ENCODE results near the gene GALNT18. TPM values are rescaled to one million over a fixed set of nuclear protein-coding genes. Genes with fewer than 3 reads are reported as not detected.
A peak's percentile ranks its signal among the peaks of the same experiment; 100 is the strongest.

Gene GALNT18
- total and polyA plus RNA-seq, 4 donors = 17.7 to 109 (median 63.7) TPM

GRCh38 chr11:11348303-11348702 is 273.5 kb downstream of the GALNT18 start:
- no peaks in the 10 kb centered on the region for H3K9me3 ChIP-seq (ENCODE audit: control insufficient read depth in 4 of 4, insufficient read depth in 3 of 4, low read length in 3 of 4)
- H3K36me3 ChIP-seq (ENCODE audit: control insufficient read depth in 4 of 4, insufficient read depth in 4 of 4, low read length in 4 of 4) = no peaks in the 10 kb centered on the region
- no peak for TF ChIP-seq CTCF (IDR thresholded peaks at IDR 0.05; ENCODE audit: control extremely low read depth, extremely low read depth)
- H3K9ac ChIP-seq (ENCODE audit: insufficient read depth in 1 of 2, low read length in 2 of 2) = no peak overlapping the region
- H3K27ac ChIP-seq (ENCODE audit: low read depth in 1 of 2, low read length in 1 of 2) = no peak overlapping the region
- ATAC-seq (ENCODE audit: insufficient read depth, low FRiP score) = no peak
- 87 to 91% methylated on average over 5 of the region's 5 CpGs for WGBS, 2 donors
- H3K4me1 ChIP-seq (ENCODE audit: control insufficient read depth in 5 of 5, insufficient read depth in 5 of 5, low read length in 5 of 5) = peaks cover 5 to 39% (median 20%) of the 10 kb centered on the region in 5 donors
- no peaks in the 10 kb centered on the region for H3K27me3 ChIP-seq (ENCODE audit: control insufficient read depth in 3 of 3, insufficient read depth in 3 of 3, low read length in 2 of 3)
- DNase-seq = no peak
- no peak overlapping the region for H3K4me3 ChIP-seq

GRCh38 chr11:11347592-11347991 is 274.2 kb downstream of the GALNT18 start:
- no peak for ATAC-seq (ENCODE audit: insufficient read depth, low FRiP score)
- 54 to 74% methylated on average over 7 of the region's 7 CpGs for WGBS, 2 donors
- Histone ChIP-seq H3K27ac (ENCODE audit: low read depth in 1 of 2, low read length in 1 of 2) (no peak overlapping the region), H3K9me3 (ENCODE audit: control insufficient read depth in 4 of 4, insufficient read depth in 3 of 4, low read length in 3 of 4) (no peaks in the 10 kb centered on the region), H3K4me1 (ENCODE audit: control insufficient read depth in 5 of 5, insufficient read depth in 5 of 5, low read length in 5 of 5) (peaks cover 5 to 39% (median 20%) of the 10 kb centered on the region in 5 donors), H3K36me3 (ENCODE audit: control insufficient read depth in 4 of 4, insufficient read depth in 4 of 4, low read length in 4 of 4) (no peaks in the 10 kb centered on the region), H3K27me3 (ENCODE audit: control insufficient read depth in 3 of 3, insufficient read depth in 3 of 3, low read length in 2 of 3) (no peaks in the 10 kb centered on the region), H3K4me3 (no peak overlapping the region), H3K9ac (ENCODE audit: insufficient read depth in 1 of 2, low read length in 2 of 2) (no peak overlapping the region)
- TF ChIP-seq CTCF (IDR thresholded peaks at IDR 0.05; ENCODE audit: control extremely low read depth, extremely low read depth) = no peak
- DNase-seq = peak; percentile 52 to 88 (median 81)

- no peak overlapping the region for H3K9ac ChIP-seq (ENCODE audit: insufficient read depth in 1 of 2, low read length in 2 of 2)
- ATAC-seq (ENCODE audit: insufficient read depth, low FRiP score) = no peak
- DNase-seq = no peak
- WGBS, 2 donors = 78 to 85% methylated on average over 4 of the region's 4 CpGs
- no peak overlapping the region for H3K27ac ChIP-seq (ENCODE audit: low read depth in 1 of 2, low read length in 1 of 2)
- TF ChIP-seq CTCF (IDR thresholded peaks at IDR 0.05; ENCODE audit: control extremely low read depth, extremely low read depth) = no peak
- H3K36me3 ChIP-seq (ENCODE audit: control insufficient read depth in 4 of 4, insufficient read depth in 4 of 4, low read length in 4 of 4) = no peaks in the 10 kb centered on the region
- no peaks in the 10 kb centered on the region for H3K9me3 ChIP-seq (ENCODE audit: control insufficient read depth in 4 of 4, insufficient read depth in 3 of 4, low read length in 3 of 4)
- H3K27me3 ChIP-seq (ENCODE audit: control insufficient read depth in 3 of 3, insufficient read depth in 3 of 3, low read length in 2 of 3) = no peaks in the 10 kb centered on the region
- no peak overlapping the region for H3K4me3 ChIP-seq
- peaks cover 5 to 39% (median 20%) of the 10 kb centered on the region in 5 donors for H3K4me1 ChIP-seq (ENCODE audit: control insufficient read depth in 5 of 5, insufficient read depth in 5 of 5, low read length in 5 of 5)
Measured at GRCh38 chr11:11346303-11346702, 275.5 kb downstream of the GALNT18 start.

GRCh38 chr11:11345099-11345498 is 276.7 kb downstream of the GALNT18 start:
- WGBS, 2 donors = 65 to 81% methylated on average over 1 of the region's 1 CpG
- Histone ChIP-seq H3K27ac (ENCODE audit: low read depth in 1 of 2, low read length in 1 of 2) (no peak overlapping the region), H3K9ac (ENCODE audit: insufficient read depth in 1 of 2, low read length in 2 of 2) (no peak overlapping the region), H3K9me3 (ENCODE audit: control insufficient read depth in 4 of 4, insufficient read depth in 3 of 4, low read length in 3 of 4) (no peaks in the 10 kb centered on the region), H3K4me3 (no peak overlapping the region), H3K36me3 (ENCODE audit: control insufficient read depth in 4 of 4, insufficient read depth in 4 of 4, low read length in 4 of 4) (peaks cover 0 to 4% (median 0%) of the 10 kb centered on the region in 4 donors), H3K4me1 (ENCODE audit: control insufficient read depth in 5 of 5, insufficient read depth in 5 of 5, low read length in 5 of 5) (peaks cover 5 to 30% (median 14%) of the 10 kb centered on the region in 5 donors), H3K27me3 (ENCODE audit: control insufficient read depth in 3 of 3, insufficient read depth in 3 of 3, low read length in 2 of 3) (no peaks in the 10 kb centered on the region)
- TF ChIP-seq CTCF (IDR thresholded peaks at IDR 0.05; ENCODE audit: control extremely low read depth, extremely low read depth) = no peak
- ATAC-seq (ENCODE audit: insufficient read depth, low FRiP score) = no peak
- DNase-seq = no peak
